OCI-LY7 (cell line): ENCODE results near the gene SH2D1B. TPM values are rescaled to one million over a fixed set of nuclear protein-coding genes. Genes with fewer than 3 reads are reported as not detected.

Source experiments
- BruUV-seq: library from RNA; stranded (reverse); fragments of 400-500 nt; replicated peaks from 2 replicates; lab custom pipeline; 2021; lab: Mats Ljungman, UMichigan
- CTCF ChIA-PET: fragments of 300-600 bp; sonication (Branson Sonifier 250); formaldehyde crosslinking; loops from one replicate; lab custom pipeline; 2022; ENCODE audit warnings: antibody characterized with exemption; ENCODE audit not compliant: unreplicated experiment; lab: Charles Lee
- POLR2A ChIA-PET: fragments of 300-600 bp; sonication (Branson Sonifier 250); formaldehyde crosslinking; loops from one replicate; lab custom pipeline; 2022; ENCODE audit warnings: antibody characterized with exemption; lab: Charles Lee
- DNase-seq: peaks from one replicate; pipeline ENCODE4 v3.0.0-alpha.2; 2015; ENCODE audit warnings: low spot score
- H2AFZ ChIP-seq: fragments of 200-600 bp; sonication (generic), shearing (Covaris generic); 2 replicates; pipeline ENCODE4 v1.6.1; 2014; ENCODE audit warnings: mild to moderate bottlenecking, antibody characterized with exemption, low read length, moderate library complexity
- H3K27ac ChIP-seq: fragments of 200-600 bp; sonication (generic); 2 replicates; pipeline ENCODE4 v1.5.1; 2014; ENCODE audit warnings: mixed run types, low read depth, mild to moderate bottlenecking, moderate library complexity, low read length, inconsistent platforms; ENCODE audit not compliant: poor library complexity, severe bottlenecking
- H3K36me3 ChIP-seq: fragments of 200-600 bp; sonication (generic); 2 replicates; pipeline ENCODE4 v1.6.1; 2014; ENCODE audit warnings: mild to moderate bottlenecking, antibody characterized with exemption, low read length, moderate library complexity, mixed read lengths; ENCODE audit not compliant: insufficient read depth
- H3K4me1 ChIP-seq: fragments of 200-600 bp; sonication (generic); 2 replicates; pipeline ENCODE4 v1.5.1; 2014; ENCODE audit warnings: mild to moderate bottlenecking, low read length; ENCODE audit not compliant: insufficient read depth, poor library complexity, severe bottlenecking
- H3K4me2 ChIP-seq: fragments of 200-600 bp; sonication (generic); 2 replicates; pipeline ENCODE4 v1.6.1; 2014; ENCODE audit warnings: mild to moderate bottlenecking, low read length
- H3K4me3 ChIP-seq: fragments of 200-600 bp; sonication (generic); 2 replicates; pipeline ENCODE4 v1.5.1; 2014; ENCODE audit warnings: mild to moderate bottlenecking, low read depth, low read length; ENCODE audit not compliant: poor library complexity, severe bottlenecking
- H3K79me2 ChIP-seq: fragments of 200-600 bp; sonication (generic); 2 replicates; pipeline ENCODE4 v1.6.1; 2016; ENCODE audit warnings: low read depth, mild to moderate bottlenecking, low read length, moderate library complexity, mixed read lengths; ENCODE audit not compliant: insufficient read depth
- H3K9me2 ChIP-seq: fragments of 200-600 bp; sonication (generic); 2 replicates; pipeline ENCODE4 v1.6.1; 2016; ENCODE audit warnings: mild to moderate bottlenecking, low read length, mixed read lengths; ENCODE audit not compliant: insufficient read depth
- H3K9me3 ChIP-seq: fragments of 200-600 bp; sonication (generic); 2 replicates; pipeline ENCODE4 v1.6.1; 2014; ENCODE audit warnings: mild to moderate bottlenecking, mixed run types, low read length, mixed read lengths
- H4K20me1 ChIP-seq: fragments of 200-600 bp; sonication (generic); 2 replicates; pipeline ENCODE4 v1.6.1; 2014; ENCODE audit warnings: mild to moderate bottlenecking, antibody characterized with exemption, low read length, moderate library complexity, mixed read lengths; ENCODE audit not compliant: insufficient read depth
- EZH2phosphoT487 ChIP-seq: fragments of 200-600 bp; sonication (generic); IDR thresholded peaks from 2 replicates; pipeline ENCODE4 v1.6.1; 2018; ENCODE audit warnings: low read depth, borderline replicate concordance, mild to moderate bottlenecking, mixed run types, antibody characterized with exemption, low read length, moderate library complexity, mixed read lengths
- intact Hi-C: fragments of 100-400 bp; cut with micrococcal nuclease; formaldehyde crosslinking; loops from one replicate; pipeline ENCODE4 v1.10.0; 2022; ENCODE audit not compliant: unreplicated experiment
- total RNA-seq, 2 experiments: library from RNA; depleted of rRNA in 1 of 2; stranded (reverse); fragments of >200 nt in 1 of 2; shearing (Covaris generic) in 1 of 2; gene quantifications; 2 replicates each; pipeline ENCODE4 v1.2.3, GENCODE V29; 2014 to 2022
- TF ChIP-seq, protein P1 (sequence below): fragments of 200-600 bp; sonication (generic); conservative IDR thresholded peaks from 2 replicates; pipeline ENCODE4 v1.5.1; 2014; ENCODE audit warnings: mild to moderate bottlenecking, antibody characterized with exemption, low read length, moderate library complexity, mixed read lengths

SH2D1B gene
- total RNA-seq, 2 experiments from 2014 or later = not detected

GRCh38 chr1:162360237-162360873, 51.6 kb downstream of the SH2D1B start:
- H3K27ac ChIP-seq = no peak overlapping the region
- TF ChIP-seq, protein P1, sequence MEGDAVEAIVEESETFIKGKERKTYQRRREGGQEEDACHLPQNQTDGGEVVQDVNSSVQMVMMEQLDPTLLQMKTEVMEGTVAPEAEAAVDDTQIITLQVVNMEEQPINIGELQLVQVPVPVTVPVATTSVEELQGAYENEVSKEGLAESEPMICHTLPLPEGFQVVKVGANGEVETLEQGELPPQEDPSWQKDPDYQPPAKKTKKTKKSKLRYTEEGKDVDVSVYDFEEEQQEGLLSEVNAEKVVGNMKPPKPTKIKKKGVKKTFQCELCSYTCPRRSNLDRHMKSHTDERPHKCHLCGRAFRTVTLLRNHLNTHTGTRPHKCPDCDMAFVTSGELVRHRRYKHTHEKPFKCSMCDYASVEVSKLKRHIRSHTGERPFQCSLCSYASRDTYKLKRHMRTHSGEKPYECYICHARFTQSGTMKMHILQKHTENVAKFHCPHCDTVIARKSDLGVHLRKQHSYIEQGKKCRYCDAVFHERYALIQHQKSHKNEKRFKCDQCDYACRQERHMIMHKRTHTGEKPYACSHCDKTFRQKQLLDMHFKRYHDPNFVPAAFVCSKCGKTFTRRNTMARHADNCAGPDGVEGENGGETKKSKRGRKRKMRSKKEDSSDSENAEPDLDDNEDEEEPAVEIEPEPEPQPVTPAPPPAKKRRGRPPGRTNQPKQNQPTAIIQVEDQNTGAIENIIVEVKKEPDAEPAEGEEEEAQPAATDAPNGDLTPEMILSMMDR = no peak
- no peak for TF ChIP-seq EZH2phosphoT487
- H3K4me1 ChIP-seq = no peaks in the 10 kb centered on the region
- H3K9me2 ChIP-seq = no peaks in the 10 kb centered on the region
- ChIA-PET POLR2A (no interaction called here), CTCF (no interaction called here)
- intact Hi-C loops = no loop called here
- H4K20me1 ChIP-seq = no peaks in the 10 kb centered on the region
- H3K4me3 ChIP-seq = no peak overlapping the region
- H3K9me3 ChIP-seq = no peaks in the 10 kb centered on the region
- no peak overlapping the region for H2AFZ ChIP-seq
- H3K79me2 ChIP-seq = no peaks in the 10 kb centered on the region
- no peak overlapping the region for H3K4me2 ChIP-seq
- no peak for DNase-seq
- BruUV-seq = no TSS peak
- H3K36me3 ChIP-seq = no peaks in the 10 kb centered on the region

DNA sequence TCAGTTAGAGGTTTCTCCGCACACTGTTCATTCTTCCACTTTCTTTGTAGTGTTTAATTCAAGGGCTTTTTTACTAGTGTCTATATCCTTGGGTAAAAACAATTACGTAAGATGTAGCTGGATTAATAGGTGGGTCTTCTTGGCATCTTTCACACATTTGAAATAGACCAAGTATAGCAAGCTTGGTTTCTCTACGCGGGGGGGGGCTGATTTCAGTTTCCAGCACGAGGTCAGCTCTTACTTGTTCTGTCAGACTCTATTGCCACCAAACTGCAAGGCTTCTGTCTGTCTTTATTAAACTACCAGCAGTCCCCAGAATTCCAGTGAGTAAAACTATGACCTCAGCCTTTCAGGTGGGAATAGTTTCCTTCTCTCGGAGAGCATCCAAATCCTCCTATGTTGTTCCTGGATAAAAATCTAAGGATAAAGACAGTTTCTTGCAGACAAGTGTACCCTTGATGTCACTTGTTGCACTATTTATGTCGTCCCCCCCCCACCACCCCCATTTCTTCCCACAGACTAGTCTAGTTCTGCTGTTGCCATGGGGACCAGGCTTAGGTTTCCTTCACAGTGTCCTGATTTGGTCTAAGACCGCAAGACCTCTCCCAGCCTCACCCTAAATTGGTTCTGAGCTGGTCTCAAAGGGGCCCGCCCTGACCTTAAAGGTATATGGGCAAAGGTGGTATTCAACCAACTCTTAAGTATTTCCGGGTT, 52.3 kb downstream of the SH2D1B start:
- Histone ChIP-seq H3K4me2 (no peak overlapping the region), H3K79me2 (no peaks in the 10 kb centered on the region), H3K9me2 (no peaks in the 10 kb centered on the region), H3K36me3 (no peaks in the 10 kb centered on the region), H3K4me1 (no peaks in the 10 kb centered on the region), H3K4me3 (no peak overlapping the region), H4K20me1 (no peaks in the 10 kb centered on the region), H3K9me3 (no peaks in the 10 kb centered on the region), H2AFZ (no peak overlapping the region), H3K27ac (no peak overlapping the region)
- CTCF ChIA-PET = no interaction called here
- DNase-seq = no peak
- TF ChIP-seq, protein P1 = no peak
- TF ChIP-seq EZH2phosphoT487 = no peak
- no TSS peak for BruUV-seq
- intact Hi-C loops = no loop called here
- POLR2A ChIA-PET = no interaction called here

DNA sequence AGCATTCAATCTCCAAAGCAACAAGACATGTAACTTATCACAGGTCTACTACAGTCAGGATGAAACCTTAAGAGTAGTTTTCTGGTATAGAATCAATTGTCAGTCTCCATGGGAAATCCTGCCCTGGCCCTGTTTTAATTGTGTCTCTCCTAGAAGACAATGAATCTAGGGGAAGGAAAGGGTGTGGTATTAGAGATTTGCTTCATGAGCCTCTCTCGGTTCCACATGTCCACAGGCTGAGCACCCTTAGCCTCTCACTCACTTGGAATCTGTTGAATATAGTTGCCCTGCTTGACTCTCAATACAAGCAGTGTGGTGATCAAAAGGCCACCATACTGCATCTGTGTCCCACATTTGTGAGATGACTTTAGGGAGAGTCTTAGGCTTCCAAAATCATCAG, 53.0 kb downstream of the SH2D1B start:
- DNase-seq = no peak
- CTCF ChIA-PET = no interaction called here
- Histone ChIP-seq H2AFZ (no peak overlapping the region), H3K9me3 (no peaks in the 10 kb centered on the region), H3K36me3 (no peaks in the 10 kb centered on the region), H3K4me1 (no peaks in the 10 kb centered on the region), H3K9me2 (no peaks in the 10 kb centered on the region), H3K4me2 (no peak overlapping the region), H3K79me2 (no peaks in the 10 kb centered on the region), H3K4me3 (no peak overlapping the region), H4K20me1 (no peaks in the 10 kb centered on the region), H3K27ac (no peak overlapping the region)
- intact Hi-C loops = no loop called here
- POLR2A ChIA-PET = no interaction called here
- TF ChIP-seq, protein P1 = no peak
- no peak for TF ChIP-seq EZH2phosphoT487
- no TSS peak for BruUV-seq
